ACC112 (cell line): ENCODE results near the gene ZNG1B.
"Not testable (repeated sequence)": the region's sequence is repeated elsewhere in the genome, so short reads cannot be mapped to it uniquely, and the experiment has no call there.

Source experiments
- H2AFZ ChIP-seq: fragments of 200-600 bp; sonication (generic); one replicate; pipeline ENCODE4 v1.6.0; 2017; ENCODE audit warnings: antibody characterized with exemption, low read length; ENCODE audit not compliant: unreplicated experiment
- H3K27ac ChIP-seq: fragments of 200-600 bp; sonication (generic); 2 replicates; pipeline ENCODE4 v1.5.1; 2014; ENCODE audit warnings: low read depth, mild to moderate bottlenecking, antibody characterized with exemption, low read length, moderate library complexity
- H3K27me3 ChIP-seq: fragments of 200-600 bp; sonication (generic); 2 replicates; pipeline ENCODE4 v1.6.1; 2014; ENCODE audit warnings: mild to moderate bottlenecking, antibody characterized with exemption, low read length, moderate library complexity, mixed read lengths; ENCODE audit not compliant: insufficient read depth
- H3K36me3 ChIP-seq: fragments of 200-600 bp; sonication (generic); 2 replicates; pipeline ENCODE4 v1.6.1; 2016; ENCODE audit warnings: mild to moderate bottlenecking, antibody characterized with exemption, low read length, moderate library complexity, mixed read lengths; ENCODE audit not compliant: insufficient read depth
- H3K4me1 ChIP-seq: fragments of 200-600 bp; sonication (generic); one replicate; pipeline ENCODE4 v1.6.1; 2016; ENCODE audit warnings: low read length, mixed read lengths; ENCODE audit not compliant: insufficient read depth, unreplicated experiment, control insufficient read depth
- H3K4me3 ChIP-seq: fragments of 200-600 bp; sonication (generic); 2 replicates; pipeline ENCODE4 v1.5.1; 2014; ENCODE audit warnings: mild to moderate bottlenecking, low read depth, low read length
- H3K79me2 ChIP-seq: fragments of 200-600 bp; sonication (generic); one replicate; pipeline ENCODE4 v1.6.0; 2016; ENCODE audit warnings: low read length; ENCODE audit not compliant: control insufficient read depth, unreplicated experiment, insufficient read depth

ZNG1B gene

DNA sequence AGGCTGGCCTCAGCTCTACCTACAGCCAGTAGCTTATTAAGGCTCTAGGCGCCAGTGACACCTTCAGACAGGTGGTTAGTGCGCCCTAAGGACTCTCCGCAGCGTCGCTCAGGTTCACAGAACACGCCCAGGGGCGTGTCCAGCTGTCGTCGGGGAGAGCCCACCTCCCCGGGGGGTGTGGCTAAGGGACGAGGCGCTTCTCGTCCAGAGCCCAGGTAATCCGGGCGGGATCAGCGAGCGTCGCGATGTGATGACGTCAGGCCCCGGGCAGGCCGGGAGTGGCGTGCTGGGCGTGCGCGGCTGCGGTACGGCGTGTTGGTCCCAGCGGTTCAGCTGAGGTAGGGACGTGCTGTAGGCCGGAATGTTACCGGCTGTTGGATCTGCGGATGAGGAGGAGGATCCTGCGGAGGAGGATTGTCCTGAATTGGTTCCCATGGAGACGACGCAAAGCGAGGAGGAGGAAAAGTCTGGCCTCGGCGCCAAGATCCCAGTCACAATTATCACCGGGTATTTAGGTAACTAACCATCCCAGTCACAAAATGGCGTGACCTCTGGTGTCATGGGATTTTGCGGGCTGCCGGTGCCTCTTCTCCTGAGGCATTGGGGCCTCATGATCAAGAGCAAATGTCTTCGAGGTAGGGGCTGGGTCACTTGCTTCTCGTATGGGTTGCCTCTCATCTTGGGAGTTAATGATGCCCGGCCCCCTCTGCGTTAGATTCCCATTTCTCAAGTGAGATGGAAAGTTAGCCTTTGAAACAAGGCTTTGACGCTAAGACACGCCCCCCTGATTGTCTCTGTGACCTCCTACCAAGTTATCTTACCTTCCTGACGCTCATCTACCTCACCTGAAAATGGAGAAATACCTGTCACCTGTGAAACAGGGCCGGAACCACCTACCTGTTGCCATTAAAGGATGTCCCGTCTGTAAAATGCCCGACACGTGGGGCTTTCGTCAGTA, at the start of gene ZNG1B:
ZNG1B (plus strand) TSS at position 184 of the 958 bp plus-strand sequence; CDS start at position 362, 178 bp downstream.
- H3K27me3 ChIP-seq, H3K36me3 ChIP-seq, H3K4me1 ChIP-seq, H2AFZ ChIP-seq, H3K79me2 ChIP-seq: not testable (repeated sequence)
- peak within 1 kb of the TSS; percentile 53 for H3K27ac ChIP-seq
- peak within 1 kb of the TSS; percentile 78 for H3K4me3 ChIP-seq

DNA sequence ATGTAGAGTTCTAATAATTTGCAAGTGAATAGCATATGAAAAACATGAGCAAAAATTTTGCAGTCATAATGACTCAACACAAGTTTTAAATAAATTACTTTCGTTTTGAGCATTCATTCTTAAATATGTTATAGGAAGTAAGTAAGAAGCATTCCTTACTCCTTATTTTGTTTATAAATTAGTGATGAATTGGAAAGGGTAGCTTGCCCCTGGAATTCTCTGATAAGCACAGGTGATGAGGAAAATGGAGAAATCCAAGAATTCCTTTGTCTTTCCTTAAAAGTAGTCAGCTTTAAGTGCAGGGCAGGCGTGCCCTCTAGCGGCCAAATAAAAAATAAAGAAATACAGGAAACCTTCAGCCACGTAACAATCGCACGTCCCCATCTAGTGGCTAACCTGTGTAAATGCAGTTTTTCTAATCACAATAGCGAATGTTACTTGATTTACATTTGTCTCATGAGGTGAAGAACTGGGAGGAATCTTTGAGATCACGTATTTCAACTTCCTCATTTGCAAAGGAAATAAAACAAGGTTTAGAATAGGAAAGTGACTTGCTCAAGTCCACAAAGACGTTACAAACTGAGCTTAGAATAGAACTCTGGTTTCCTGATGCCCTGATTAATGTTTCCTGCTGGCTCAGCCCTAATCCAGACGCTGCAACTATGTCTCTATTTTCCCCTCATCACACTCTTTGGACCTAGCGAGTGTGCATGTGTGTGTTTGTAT, 47.2 kb upstream of the ZNG1B start:
- peak overlapping the region; percentile 19 for H3K4me3 ChIP-seq
- H3K4me1 ChIP-seq = no peaks in the 10 kb centered on the region
- no peaks in the 10 kb centered on the region for H3K27me3 ChIP-seq
- no peaks in the 10 kb centered on the region for H3K36me3 ChIP-seq
- H3K27ac ChIP-seq = no peak overlapping the region
- H3K79me2 ChIP-seq = no peaks in the 10 kb centered on the region
- H2AFZ ChIP-seq = peak overlapping the region; percentile 55

DNA sequence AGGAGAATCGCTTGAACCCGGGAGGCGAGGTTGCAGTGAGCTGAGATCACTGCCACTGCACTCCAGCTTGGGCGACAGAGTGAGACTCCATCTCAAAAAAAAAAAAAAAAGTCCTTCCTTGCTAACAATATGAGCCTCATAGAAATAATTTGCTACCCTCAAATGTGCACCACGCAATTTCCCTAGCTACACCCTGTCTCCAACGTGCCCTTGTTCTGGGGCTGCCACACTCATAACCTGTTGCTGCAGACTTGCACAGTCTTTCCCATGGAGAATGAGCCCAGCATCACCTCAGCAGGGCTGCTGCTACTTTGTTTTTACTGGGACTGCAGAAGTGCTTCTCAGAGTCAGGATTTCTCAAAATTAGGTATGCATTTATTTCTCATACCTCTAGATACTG, 46.4 kb upstream of the ZNG1B start:
- H2AFZ ChIP-seq = no peak overlapping the region
- no peaks in the 10 kb centered on the region for H3K36me3 ChIP-seq
- H3K4me3 ChIP-seq = no peak overlapping the region
- no peaks in the 10 kb centered on the region for H3K4me1 ChIP-seq
- H3K27me3 ChIP-seq = no peaks in the 10 kb centered on the region
- H3K79me2 ChIP-seq = no peaks in the 10 kb centered on the region
- no peak overlapping the region for H3K27ac ChIP-seq

DNA sequence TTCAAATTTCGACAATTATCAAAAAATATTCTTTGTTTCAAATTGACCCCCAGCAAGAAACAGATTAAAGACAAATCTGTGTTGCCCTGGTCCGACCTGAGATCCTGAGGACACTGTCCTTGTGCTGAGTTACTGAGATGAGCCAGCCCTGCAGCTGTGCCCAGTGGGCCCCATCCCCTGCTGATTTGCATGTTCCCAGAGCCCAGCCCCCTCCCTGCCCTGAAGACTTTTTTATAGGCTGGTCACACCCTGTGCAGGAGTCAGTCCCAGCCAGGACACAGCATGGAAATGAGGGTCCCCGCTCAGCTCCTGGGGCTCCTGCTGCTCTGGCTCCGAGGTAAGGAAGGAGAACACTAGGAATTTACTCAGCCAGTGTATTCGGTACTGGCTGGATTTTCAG, 31.4 kb upstream of the ZNG1B start:
- peaks cover 52% of the 10 kb centered on the region for H3K27me3 ChIP-seq
- H3K27ac ChIP-seq = no peak overlapping the region
- H3K79me2 ChIP-seq = no peaks in the 10 kb centered on the region
- H3K36me3 ChIP-seq = no peaks in the 10 kb centered on the region
- H2AFZ ChIP-seq = no peak overlapping the region
- H3K4me3 ChIP-seq = no peak overlapping the region
- no peaks in the 10 kb centered on the region for H3K4me1 ChIP-seq

- H2AFZ ChIP-seq = no peak overlapping the region
- peaks cover 52% of the 10 kb centered on the region for H3K27me3 ChIP-seq
Measured at GRCh38 chr2:113407446-113408099, 29.9 kb upstream of the ZNG1B start.

GRCh38 chr2:113411725-113412352, 25.7 kb upstream of the ZNG1B start:
- H3K79me2 ChIP-seq, H3K4me1 ChIP-seq, H3K4me3 ChIP-seq, H3K36me3 ChIP-seq, H2AFZ ChIP-seq, H3K27ac ChIP-seq: not testable (repeated sequence)
- H3K27me3 ChIP-seq = peaks cover 23% of the 10 kb centered on the region

More at GRCh38 chr2:113407446-113408099, 29.9 kb upstream of the ZNG1B start:
- Histone ChIP-seq H3K4me3 (no peak overlapping the region), H3K4me1 (no peaks in the 10 kb centered on the region), H3K27ac (no peak overlapping the region), H3K36me3 (no peaks in the 10 kb centered on the region), H3K79me2 (no peaks in the 10 kb centered on the region)

DNA sequence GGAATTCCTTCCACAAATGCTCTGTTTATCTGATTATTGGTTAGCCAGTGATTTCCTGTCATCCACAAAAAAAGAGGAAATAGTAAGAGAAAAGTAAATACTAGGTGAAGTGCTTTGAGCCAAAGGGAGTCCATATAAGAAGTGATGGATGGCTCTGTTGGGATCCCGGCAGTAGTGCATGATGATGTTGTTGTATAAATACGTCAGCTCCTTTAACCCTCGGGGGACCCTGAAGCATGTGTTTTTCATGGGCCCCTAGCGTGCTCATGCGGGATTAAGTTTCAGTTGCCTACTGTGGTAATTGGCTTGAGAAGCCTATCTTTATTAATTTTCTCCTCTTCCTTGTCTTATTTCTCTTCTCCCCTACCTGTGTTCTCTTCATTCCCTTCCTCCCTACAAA, 24.7 kb upstream of the ZNG1B start:
- H3K27ac ChIP-seq, H3K4me3 ChIP-seq, H3K36me3 ChIP-seq, H2AFZ ChIP-seq, H3K4me1 ChIP-seq, H3K79me2 ChIP-seq: not testable (repeated sequence)
- peaks cover 16% of the 10 kb centered on the region for H3K27me3 ChIP-seq

DNA sequence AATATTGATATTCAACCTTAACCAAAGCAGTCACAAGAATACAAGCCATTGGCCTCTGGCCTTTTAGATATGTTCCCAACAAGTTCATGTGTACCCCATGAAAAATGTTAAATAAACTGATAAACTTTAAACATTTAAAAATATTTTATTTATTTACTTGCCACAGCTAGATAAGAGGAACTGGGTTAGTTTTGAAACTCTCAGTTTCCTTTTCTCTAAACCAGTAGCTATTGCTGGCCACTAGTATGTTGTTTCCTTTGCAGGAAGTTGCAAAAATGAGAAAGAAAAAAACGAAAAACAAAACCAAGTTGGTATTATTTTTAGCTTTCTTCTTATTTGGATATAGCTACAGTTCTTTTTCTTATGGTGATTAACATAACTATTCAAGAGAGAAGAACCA, 5.7 kb upstream of the ZNG1B start:
- not testable (repeated sequence) for H3K4me1 ChIP-seq, H3K27ac ChIP-seq, H2AFZ ChIP-seq, H3K79me2 ChIP-seq, H3K36me3 ChIP-seq, H3K27me3 ChIP-seq, H3K4me3 ChIP-seq

DNA sequence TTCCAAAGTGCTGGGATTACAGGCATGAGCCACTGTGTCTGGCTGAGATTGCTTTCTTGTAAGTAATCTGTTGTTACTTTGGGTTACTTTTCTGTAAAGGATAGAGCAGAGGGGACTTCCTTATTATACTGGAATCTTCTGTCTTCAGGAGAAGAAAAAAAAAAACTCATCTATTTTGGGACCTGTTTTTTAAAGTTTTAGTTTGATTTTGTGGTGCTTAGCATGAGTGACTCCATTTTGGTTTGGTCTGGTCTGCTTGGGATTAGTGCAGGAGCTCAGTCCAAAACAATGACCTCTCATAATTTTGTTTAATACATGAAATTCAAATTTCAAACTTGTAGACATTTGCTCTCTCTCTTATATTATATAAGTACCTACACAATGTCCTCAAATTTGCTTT, 4.0 kb upstream of the ZNG1B start:
- not testable (repeated sequence) for H3K4me3 ChIP-seq, H3K36me3 ChIP-seq, H3K27me3 ChIP-seq, H3K4me1 ChIP-seq, H2AFZ ChIP-seq, H3K27ac ChIP-seq, H3K79me2 ChIP-seq

GRCh38 chr2:113465770-113466169, 28.3 kb downstream of the ZNG1B start:
- H3K27me3 ChIP-seq, H3K36me3 ChIP-seq, H3K27ac ChIP-seq, H2AFZ ChIP-seq, H3K4me3 ChIP-seq, H3K79me2 ChIP-seq, H3K4me1 ChIP-seq: not testable (repeated sequence)
